GM18517 (cell line): ENCODE results near the gene AUNIP.
A peak's percentile ranks its signal among the peaks of the same experiment; 100 is the strongest.

Experiments used
- ATAC-seq: cut with Tn5 transposase; IDR thresholded peaks from one replicate; pipeline ENCODE4 v1.9.1; 2021; ENCODE audit warnings: mild to moderate bottlenecking, moderate library complexity; ENCODE audit not compliant: unreplicated experiment

AUNIP gene, protein sequence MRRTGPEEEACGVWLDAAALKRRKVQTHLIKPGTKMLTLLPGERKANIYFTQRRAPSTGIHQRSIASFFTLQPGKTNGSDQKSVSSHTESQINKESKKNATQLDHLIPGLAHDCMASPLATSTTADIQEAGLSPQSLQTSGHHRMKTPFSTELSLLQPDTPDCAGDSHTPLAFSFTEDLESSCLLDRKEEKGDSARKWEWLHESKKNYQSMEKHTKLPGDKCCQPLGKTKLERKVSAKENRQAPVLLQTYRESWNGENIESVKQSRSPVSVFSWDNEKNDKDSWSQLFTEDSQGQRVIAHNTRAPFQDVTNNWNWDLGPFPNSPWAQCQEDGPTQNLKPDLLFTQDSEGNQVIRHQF

DNA sequence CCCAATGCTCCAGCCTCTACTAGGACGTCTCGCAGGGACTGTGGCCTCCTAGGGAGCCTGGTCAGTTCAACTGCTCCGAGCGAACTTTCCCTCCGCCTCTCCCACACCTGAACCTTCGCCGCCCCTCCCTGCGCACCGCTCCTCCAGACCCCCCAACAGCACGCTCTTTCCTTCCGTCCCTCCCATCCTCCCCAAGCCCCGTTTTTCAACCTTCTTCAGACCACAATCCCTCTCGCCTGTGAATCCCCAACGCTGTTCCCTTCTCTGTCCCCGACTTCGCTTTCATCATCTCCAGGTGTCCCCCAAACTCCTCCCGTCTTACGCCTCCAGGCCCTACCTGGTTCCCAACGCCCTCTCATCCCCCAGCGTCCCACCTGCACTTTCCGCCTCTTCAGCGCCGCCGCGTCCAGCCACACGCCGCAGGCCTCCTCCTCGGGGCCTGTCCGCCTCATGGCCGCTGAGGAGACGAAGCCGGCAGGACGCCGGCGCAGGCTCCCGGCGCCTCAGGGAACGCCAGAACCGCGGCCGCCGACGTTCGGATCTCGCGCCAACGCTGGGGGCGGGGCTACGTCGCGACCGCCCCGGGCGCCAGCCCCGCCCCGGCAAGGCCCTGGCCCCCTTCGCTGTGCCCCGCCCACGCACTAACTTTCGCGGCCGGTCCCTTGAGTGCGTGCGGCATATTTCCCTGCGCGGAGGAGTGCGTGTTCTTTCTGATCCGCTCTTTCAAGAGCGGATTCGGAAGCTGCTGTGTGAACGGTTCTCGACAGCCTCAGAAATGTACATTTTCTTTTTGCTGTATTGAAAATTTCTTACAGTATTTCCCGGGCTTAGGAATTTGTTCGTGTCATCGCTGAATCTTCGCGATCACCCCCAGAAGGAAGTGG lies at the start of gene AUNIP:
AUNIP (minus strand) TSS at position 552 of the 884 bp plus-strand sequence; CDS start at position 452, 100 bp downstream.
- ATAC-seq, result peak; percentile 64

DNA sequence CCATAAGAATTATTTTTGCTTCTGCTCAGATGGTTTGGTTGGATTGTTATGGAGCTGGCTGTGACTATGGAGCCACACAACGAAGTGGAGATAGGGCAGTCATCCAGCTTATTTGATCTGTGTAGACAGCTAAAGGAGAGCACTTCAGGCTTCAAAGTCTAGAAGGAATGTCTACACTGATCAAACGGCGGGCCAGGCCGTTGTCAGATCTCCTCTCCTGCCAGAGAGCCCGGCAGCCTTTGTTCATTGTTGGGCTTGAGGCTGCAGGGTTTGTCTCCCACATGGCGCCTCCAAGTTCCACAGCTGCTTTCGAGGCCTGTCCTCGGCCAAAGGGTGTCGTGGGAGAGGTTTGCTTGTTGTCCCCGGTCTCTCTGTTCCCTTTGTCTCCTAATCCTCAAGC lies 49.8 kb upstream of the AUNIP start:
- ATAC-seq, result no peak

DNA sequence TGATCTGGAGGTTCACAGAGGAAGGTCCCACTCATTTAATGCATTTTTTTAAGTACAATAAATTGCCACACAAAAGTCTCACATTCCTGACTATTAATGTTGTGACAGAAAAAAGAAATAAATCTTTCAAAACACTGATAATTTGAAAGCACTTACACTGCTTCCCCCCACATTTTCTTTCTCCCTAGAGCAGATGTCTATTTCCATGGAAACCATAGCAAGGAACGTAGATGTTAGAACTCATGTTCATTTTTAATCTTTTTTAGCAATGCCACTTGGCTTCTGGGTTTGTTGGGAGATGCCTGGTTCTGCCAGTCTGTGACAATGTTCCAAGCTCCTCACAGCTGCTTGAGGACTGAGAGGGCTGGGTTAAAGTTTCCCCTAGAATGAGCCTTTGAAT lies 48.9 kb upstream of the AUNIP start:
- no peak for ATAC-seq

DNA sequence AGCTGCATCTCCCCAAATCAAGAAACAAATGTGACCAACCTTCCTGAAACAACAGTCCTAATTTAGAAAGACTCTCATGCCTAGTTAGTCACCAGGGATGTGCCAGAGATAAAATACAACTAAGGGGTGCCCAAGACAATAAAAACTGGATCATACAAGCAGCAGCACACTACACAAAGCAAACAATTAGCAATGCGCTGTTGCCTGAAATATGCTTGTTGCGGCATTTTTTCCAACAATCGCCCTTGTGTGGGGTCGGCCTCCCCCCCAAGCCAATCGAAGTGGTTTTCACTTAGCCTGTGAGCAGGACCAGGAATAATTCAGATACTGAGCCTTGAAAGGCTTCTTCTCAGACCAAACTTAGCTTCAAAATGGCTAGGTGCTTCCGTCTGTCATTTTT lies 48.3 kb upstream of the AUNIP start:
- ATAC-seq, result no peak

DNA sequence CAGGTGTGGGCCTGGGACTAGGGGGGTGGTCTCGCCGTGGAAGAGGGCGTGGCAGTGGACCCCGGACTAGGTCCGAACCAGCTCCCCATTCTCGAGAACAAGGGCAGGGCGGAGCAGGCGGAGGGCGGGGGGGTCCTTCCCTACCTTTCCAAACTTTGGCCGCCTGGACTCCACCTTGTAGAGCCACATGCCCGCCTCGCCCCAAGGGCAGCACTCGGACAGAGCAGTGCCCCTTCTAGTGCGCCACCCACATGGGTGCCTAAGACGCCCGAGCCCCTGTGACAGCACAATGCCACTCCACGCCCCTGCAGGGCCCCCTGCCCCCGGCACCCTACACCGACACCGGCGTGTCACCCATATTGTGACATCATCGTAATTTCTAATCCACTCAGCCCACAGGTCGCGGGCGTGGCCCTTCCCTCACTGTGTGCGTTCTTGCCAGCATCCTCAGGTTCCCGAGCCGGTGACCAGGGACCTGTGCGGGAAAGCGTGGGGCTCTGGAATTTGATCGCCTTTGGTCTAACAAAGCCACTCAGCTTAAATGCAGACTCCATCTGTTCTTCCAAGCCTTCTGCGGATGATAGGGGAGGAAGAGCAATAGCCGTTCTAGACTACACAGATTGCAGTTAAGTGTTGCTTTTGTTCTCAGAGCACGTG lies 47.5 kb upstream of the AUNIP start:
- no peak for ATAC-seq

GRCh38 chr1:25905680-25906643 lies 46.7 kb upstream of the AUNIP start, which contains the start of gene STMN1:
Gene STMN1, minus strand, starts transcription at chr1:25906419. Its CDS starts 1,743 bp downstream, at chr1:25904676.
- ATAC-seq, result peak; percentile 72

DNA sequence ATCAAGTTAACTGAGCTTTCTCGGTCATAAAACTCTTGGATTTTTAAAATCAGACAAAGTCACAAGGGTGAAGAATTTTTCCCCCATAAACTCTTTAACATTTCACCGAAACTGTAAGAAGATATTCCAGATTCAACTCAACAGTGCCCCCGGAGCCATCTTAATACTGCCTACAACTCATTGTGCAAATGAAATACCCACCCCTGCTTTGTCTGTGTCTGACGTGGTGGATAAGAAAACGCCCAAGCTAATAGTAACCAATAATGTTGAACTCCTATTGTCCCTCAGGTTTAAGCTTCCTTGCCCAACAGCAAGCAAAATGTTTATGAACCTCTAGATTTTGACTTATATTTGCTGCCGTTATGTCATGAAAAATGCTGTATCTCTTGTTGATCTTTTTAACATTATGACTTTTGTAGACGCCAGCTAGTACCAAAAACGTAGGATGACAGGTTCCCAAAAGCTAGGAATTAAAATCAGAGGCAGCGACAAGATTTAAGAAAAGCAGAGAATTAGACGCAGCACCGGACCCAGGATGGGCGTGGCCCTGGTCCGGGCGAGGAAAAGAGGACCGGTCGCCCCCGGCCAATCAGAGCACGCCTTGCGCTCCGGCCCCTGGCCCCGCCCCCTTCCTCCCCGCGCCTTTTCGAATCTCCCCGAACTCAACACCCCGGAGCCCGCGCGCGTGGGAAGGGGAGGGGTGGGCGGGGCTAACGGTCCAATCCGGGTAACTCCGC lies 45.9 kb upstream of the AUNIP start:
- peak; percentile 43 for ATAC-seq

GRCh38 chr1:25903986-25904385 lies 44.7 kb upstream of the AUNIP start:
- no peak for ATAC-seq

- no peak for ATAC-seq
Measured at GRCh38 chr1:25902462-25902861, 43.2 kb upstream of the AUNIP start.

- ATAC-seq, result no peak
Measured at GRCh38 chr1:25900219-25900618, 41.0 kb upstream of the AUNIP start.

DNA sequence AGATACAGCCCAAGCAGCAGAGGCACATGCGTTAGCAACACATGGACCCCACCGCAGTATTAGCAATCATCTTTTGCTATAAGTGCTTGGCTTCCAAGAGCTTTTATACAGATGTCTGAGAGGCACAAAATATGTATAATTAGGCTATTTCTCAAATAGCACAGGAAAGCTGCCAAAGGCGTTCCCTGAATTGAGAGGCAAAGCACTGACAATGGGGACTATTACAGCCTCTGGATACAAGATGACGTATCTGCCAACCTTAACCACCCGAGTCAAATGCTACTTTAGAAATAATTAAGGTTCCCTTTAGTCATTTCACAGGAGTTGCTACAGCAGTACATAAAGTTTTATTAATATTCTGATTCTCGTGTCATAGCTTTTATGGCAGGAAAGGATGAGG lies 40.5 kb upstream of the AUNIP start:
- no peak for ATAC-seq

DNA sequence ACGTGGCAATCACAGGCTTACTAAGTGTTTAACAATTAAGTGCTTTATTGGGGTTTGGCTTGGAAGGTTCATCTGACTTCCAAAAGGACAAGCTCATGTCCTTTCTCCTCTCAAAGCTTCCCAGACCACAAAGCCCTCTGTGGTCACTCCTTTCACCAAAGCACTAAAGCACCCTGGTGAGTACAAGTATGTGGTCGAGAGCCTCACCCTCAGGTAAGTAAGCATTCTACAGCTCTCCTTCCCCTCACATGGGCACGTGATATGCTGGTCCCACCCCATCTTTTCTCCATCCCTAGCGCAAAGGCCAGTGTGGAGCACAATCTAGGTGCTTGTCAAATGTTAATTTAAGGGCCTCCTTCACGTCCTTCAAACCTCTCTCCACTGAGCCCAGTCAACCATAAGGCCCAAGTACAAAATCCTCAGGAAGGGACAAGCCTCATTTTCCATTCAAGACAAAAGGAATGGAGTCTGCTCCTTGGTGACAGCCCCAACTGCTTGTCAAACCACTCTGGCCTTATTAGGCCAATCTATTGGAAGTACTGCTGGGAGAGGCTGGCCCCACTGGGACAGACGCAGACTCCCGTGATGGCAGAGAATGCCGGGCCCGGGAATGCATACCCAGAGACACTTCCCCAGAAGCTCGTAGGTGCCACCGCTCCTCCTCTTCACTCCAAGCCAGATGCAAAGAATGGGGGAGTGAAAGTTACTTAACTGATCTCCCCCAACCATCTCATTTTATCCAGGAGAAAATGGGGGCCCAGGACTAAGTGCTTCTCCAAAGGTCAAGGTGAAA lies 39.2 kb upstream of the AUNIP start:
- ATAC-seq, result no peak

GRCh38 chr1:25897754-25898153 lies 38.5 kb upstream of the AUNIP start:
- ATAC-seq, result no peak

DNA sequence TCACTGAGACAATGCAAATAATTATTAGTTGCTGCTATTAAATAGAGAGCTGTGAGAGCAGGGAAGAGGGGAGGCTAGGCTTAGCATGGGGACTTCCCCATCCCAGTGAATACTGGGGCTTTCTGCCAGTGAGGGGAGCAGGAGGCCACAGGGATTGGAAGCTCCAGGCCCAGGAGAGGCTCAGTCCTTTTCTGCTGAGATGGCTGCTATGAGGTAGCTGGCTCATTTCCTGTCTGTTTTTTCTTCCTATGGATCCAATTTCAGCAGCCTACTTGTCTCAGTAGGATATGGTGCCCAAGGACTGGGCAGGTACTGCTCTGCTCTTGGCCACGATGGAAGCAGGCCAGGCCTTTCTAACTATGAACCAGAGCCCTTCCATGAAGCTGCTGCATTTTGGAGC lies 37.0 kb upstream of the AUNIP start:
- ATAC-seq, result no peak

DNA sequence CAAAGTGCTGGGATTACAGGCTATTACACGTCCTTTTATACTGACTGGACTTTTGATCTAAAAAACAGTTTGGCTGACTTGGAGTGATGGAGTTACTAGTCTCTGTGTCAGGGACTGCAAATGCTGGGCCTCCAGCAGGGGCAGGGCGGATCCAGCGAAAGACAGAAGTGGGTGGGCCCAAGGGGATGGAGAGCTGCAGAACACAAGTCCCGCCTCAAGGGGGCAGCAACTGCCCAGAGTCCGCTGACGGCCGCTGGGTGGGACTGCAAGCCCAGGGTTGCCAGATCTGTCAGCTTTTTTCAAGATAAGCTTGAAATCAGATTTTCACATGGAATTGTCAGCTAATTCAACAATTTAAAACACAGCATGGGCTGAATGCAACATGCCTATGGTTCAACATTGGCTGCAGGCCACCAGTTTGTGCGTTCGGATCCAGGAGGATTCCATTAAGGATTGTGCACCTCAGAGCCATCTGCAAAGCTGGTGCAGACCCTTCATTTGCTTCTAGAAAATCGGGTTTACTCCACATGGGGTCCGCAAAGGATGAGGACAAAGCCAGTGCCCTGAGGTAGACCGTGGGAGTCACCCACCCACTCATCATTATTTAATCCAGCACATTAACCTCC lies 36.2 kb upstream of the AUNIP start:
- peak; percentile 78 for ATAC-seq

DNA sequence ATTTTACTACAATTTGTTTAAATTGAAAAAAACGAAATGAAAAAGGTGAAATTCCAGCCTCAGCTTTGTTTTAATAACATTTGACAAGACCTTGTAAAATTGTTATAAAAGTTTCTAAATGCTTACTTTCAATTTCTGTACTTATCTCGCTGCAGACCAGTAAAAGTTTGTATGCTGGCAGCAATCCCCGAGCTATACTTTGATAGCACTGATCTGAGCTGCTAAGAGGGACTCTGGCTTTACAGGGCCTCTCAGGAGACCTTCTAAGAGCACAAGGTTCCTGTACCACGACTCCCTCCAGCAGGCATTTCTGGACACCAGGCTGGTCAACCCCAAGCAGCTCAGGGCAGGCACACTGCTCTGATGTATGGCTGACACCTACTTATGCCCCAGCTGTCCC lies 33.9 kb upstream of the AUNIP start:
- ATAC-seq, result no peak

DNA sequence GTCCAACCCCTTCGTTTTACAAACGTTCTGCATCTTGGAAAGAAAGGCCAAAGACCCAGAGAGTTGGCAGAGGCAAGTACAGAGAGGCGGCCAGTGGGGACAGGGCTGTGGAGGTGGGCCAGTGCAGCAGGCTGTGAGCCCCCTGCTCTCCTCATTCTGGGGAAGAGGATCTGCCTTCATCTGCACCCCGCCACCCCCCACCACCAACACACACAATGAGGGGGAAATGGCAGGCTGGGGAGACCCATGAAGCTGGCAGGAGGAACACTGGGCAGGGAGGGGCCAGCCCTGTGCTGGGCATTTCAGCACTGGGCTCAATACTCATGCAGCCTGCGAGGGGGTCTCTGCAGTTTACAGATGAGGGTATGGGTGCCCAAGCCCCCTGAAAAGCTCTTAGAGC lies 32.3 kb upstream of the AUNIP start:
- no peak for ATAC-seq
